NCI-H2081 treated with DMSO at 0.1 percent for 48 hours (cell line): ENCODE measurements around the gene SERPINF2.
"Not testable (repeated sequence)": the region's sequence is repeated elsewhere in the genome, so short reads cannot be mapped to it uniquely, and the experiment has no call there.

Source experiments
- DNase-seq: peaks from one replicate; lab custom pipeline; 2025; lab: John Stamatoyannopoulos, UW

Gene SERPINF2

DNA sequence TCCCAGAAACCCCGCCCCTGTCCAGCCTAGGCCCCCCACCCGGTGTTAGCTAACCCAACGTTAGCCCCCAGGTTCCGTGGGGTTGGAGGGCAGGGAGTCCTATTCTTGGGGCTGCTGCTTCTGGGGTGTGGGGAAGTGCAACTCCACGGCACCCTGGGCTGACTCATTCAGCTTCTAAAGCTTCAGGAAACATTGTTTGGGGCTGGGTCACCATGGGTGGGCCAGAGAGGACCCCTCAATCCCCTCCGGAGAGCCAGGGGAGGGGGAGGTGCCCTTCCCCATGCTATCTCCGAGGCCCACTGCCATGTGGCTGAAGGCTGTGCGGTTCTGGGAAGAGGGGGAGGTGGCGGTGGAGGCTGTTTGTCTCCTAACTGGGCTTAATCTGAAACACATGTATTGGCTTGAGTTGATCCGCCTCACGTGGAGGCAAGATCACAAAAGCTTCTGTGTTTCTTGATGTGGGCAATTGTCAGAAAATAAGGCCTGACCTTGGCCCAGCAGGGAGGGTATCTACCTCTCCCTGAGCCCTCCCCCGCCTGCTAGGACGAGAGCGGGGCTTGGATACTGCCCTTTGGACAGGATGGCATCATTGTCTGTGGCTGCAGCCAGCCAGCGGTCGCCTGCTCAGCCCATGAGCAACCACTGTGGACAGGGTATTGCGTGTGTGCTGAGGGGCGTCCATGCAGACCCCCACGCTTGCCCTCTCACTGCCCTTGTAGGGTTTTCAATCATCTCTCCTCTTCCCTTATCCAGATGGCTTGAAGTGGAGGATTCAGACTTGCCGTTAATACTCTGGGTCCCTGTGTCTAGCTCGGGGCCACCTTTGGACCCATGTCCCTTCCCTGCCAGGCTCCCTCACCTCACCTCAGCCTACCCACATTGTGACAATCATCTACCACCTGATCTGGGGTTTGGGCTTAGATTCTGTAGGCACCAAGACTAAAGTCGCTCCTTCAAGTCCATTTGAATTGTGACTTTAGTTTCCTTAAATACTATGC lies 20.5 kb downstream of the SERPINF2 start:
- DNase-seq, result no peak

GRCh38 chr17:1764284-1764683 lies 21.6 kb downstream of the SERPINF2 start:
- no peak for DNase-seq

- not testable (repeated sequence) for DNase-seq
Observed at GRCh38 chr17:1764705-1765104, 22.0 kb downstream of the SERPINF2 start.

DNA sequence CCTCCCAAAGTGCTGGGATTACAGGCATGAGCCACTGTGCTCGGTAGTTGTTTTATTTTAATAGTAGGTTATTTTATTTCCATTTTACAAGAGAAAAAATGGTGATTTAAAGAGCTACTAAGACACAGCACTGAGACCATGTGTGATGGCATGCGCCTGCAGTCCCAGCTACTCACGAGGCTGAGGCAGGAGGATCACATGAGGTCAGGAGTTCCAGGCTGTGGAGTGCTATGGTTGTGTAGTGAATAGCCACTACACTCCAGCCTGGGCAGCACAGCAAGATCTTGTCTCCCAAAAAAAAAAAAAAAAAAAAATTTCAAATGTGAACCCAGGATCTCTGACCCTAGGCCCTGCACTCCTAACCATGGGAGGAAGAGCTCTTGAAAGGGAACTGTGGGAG lies 22.9 kb downstream of the SERPINF2 start:
- no peak for DNase-seq

GRCh38 chr17:1766382-1767135 lies 23.9 kb downstream of the SERPINF2 start:
- DNase-seq, result no peak

GRCh38 chr17:1767358-1767757 lies 24.7 kb downstream of the SERPINF2 start:
- no peak for DNase-seq

- DNase-seq, result no peak
Observed at GRCh38 chr17:1769822-1770477, 27.3 kb downstream of the SERPINF2 start.

DNA sequence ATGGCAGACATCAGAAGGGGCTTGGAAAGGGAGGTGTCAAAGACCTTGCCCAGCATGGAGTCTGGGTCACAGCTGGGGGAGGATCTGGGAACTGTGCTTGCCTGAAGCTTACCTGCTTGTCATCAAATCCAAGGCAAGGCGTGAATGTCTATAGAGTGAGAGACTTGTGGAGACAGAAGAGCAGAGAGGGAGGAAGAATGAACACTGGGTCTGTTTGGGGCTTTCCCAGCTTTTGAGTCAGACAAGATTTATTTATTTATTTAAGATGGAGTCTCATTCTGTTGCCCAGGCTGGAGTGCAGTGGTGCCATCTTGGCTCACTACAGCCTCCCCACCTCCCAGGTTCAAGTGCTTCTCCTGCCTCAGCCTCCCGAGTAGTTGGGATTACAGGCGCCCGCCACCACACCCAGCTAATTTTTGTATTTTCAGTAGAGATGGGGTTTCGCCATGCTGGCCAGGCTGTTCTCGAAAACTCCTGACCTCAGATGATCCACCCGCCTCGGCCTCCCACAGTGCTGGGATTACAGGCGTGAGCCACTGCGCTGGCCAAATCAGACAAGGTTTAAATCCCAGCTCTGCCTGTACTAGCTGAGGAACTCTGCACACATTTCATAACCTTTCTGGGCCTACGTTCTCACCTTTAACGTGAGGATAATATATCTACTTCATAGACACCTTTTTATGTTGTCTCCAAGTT lies 30.5 kb downstream of the SERPINF2 start:
- DNase-seq, result not testable (repeated sequence)

GRCh38 chr17:1773696-1774181 lies 31.1 kb downstream of the SERPINF2 start:
- no peak for DNase-seq

GRCh38 chr17:1774390-1775176 lies 31.9 kb downstream of the SERPINF2 start:
- no peak for DNase-seq

- DNase-seq, result no peak
Observed at GRCh38 chr17:1776328-1776727, 33.7 kb downstream of the SERPINF2 start.

- DNase-seq, result no peak
Observed at GRCh38 chr17:1776857-1777256, 34.2 kb downstream of the SERPINF2 start.

GRCh38 chr17:1779571-1780131 lies 37.0 kb downstream of the SERPINF2 start:
- DNase-seq, result no peak

- no peak for DNase-seq
Observed at GRCh38 chr17:1782171-1782567, 39.5 kb downstream of the SERPINF2 start.

- DNase-seq, result no peak
Observed at GRCh38 chr17:1783271-1783670, 40.6 kb downstream of the SERPINF2 start.

DNA sequence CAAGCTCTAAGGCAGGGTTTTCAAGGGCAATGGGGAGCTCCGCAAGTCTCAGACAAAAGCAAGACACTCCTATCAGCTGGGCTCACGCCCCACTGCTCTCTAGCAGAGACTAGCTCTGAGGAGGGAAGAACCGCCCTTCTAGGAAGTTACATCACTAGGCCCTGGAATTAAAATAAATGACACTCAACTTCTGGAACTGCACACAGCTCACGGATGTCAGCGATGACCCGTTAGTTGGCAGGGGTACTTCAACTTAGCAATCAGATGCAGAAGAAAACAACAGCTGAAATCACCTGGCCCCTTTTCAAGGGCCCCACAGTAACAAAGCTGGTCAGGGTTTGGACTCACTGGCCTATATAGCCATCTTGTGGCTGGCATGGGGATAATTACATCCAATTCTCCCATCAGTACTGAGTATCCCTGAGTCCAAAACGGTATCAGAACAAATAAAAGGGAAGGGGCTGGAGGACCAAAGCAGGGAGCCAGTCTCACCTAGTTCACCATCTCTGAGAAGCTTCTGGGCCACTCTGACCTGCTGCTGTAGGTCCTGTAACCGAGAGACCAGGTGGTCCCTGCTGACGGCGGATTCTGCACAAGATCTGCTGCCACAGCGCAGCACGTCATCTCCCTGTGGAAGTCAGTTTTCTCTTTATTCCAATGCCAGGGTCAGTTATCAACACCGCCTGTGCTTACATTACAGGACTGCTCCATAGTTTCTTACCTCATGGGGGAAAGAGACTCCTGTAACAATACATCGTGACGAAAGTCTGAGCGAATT lies 41.4 kb downstream of the SERPINF2 start:
- no peak for DNase-seq

DNA sequence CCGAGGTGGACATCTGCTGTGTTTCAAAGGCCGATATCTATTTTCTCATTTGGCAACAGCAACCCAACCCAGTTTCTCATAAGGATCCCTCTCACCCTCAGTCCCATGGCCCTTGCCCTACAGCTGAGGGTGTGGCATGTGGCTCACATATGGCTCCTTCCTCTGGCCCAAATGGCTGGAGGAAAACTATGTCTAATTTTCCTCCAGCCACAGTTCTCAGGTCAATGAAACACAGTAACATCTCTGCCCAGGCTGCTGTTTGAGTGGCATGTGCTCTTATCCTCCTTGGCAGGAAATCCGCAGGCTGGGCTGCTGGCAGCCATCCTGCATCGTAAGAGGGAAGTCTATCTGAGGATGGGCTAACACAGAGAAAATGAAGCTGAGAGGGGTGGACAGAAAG lies 43.3 kb downstream of the SERPINF2 start:
- DNase-seq, result no peak

- no peak for DNase-seq
Observed at GRCh38 chr17:1786708-1787107, 44.0 kb downstream of the SERPINF2 start.

DNA sequence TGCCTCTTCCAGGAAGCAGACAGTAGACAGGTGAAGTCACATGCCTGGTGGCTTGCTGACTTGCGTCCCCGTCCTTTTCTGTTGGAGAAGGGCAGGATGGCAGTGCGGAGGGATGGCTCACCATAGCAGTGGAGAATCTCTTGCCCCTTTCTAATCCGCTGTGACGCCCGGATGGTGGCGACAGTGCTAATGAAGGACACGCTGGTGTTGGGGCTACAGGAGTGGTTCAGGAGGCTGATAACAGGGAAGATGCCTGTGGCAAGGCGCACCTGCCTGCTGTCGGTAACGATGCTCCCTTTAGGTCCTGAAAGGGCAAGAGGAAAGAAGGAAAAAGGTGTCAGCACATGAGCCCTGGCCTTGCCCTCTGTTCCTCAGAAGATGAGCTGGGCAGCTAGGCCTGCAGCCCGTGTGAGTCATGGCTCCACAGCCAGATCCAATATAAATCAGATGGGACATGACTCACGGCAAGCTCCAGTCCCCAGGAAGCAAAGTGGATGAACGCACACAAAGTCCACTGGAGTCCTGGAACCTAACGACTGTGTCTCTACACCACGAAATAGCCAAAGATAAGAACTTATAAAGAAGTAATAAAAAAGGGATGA lies 44.7 kb downstream of the SERPINF2 start:
- no peak for DNase-seq
